GM12878 (cell line): ENCODE measurements around the gene CIRBP. TPM values are rescaled to one million over a fixed set of nuclear protein-coding genes. Genes with fewer than 3 reads are reported as not detected.

ENCODE experiments used
- CBX3 ChIP-seq: fragments of 200-600 bp; sonication (generic); IDR thresholded peaks from 2 replicates; pipeline ENCODE4 v1.6.1; 2016; ENCODE audit warnings: low read depth, borderline replicate concordance
- CHD1 ChIP-seq: IDR thresholded peaks from 2 replicates; pipeline ENCODE4 v1.6.1; 2012; ENCODE audit warnings: low read depth, low read length, improper control_type of control experiment
- DPF2 ChIP-seq: fragments of 450-650 bp; IDR thresholded peaks from 2 replicates; pipeline ENCODE4 v1.6.1; 2017; ENCODE audit warnings: mild to moderate bottlenecking
- EP300 ChIP-seq, 2 experiments: fragments of 150-350 bp in 1 of 2; IDR thresholded peaks; 2 replicates each; pipeline ENCODE4 v1.6.1; 2011 to 2012; ENCODE audit warnings: low read depth in 2 of 2, low read length in 2 of 2, borderline replicate concordance in 1 of 2, improper control_type of control experiment in 1 of 2, inconsistent platforms in 1 of 2; ENCODE audit not compliant: control insufficient read depth in 1 of 2
- FOS ChIP-seq: IDR thresholded peaks from 3 replicates; pipeline ENCODE4 v1.6.1; 2011; ENCODE audit warnings: borderline replicate concordance; ENCODE audit not compliant: insufficient read length; ENCODE audit errors: extremely low read depth
- HDGF ChIP-seq: fragments of 450-650 bp; IDR thresholded peaks from 2 replicates; pipeline ENCODE4 v1.6.1; 2016; ENCODE audit warnings: antibody characterized with exemption
- JUND ChIP-seq: IDR thresholded peaks from 2 replicates; pipeline ENCODE4 v1.6.1; 2012; ENCODE audit warnings: low read depth, mild to moderate bottlenecking, low read length, improper control_type of control experiment, moderate library complexity
- MAX ChIP-seq: IDR thresholded peaks from 2 replicates; pipeline ENCODE4 v1.6.1; 2012; ENCODE audit warnings: low read depth, low read length, improper control_type of control experiment
- MLLT1 ChIP-seq: fragments of 450-650 bp; IDR thresholded peaks from 2 replicates; pipeline ENCODE4 v1.6.1; 2016; ENCODE audit warnings: mild to moderate bottlenecking
- MTA2 ChIP-seq: fragments of 450-650 bp; IDR thresholded peaks from 2 replicates; pipeline ENCODE4 v1.6.1; 2016; ENCODE audit warnings: low read depth, mild to moderate bottlenecking, moderate library complexity
- PML ChIP-seq: IDR thresholded peaks from 2 replicates; pipeline ENCODE4 v1.6.1; 2012; ENCODE audit warnings: low read length, inconsistent platforms
- PRDM15 ChIP-seq: fragments of 450-650 bp; formaldehyde crosslinking; IDR thresholded peaks from 2 replicates; pipeline ENCODE4 v1.4.0; 2020; ENCODE audit warnings: mild to moderate bottlenecking, moderate library complexity
- SMAD1 ChIP-seq: fragments of 450-650 bp; IDR thresholded peaks from 2 replicates; pipeline ENCODE4 v1.6.1; 2018; ENCODE audit warnings: mild to moderate bottlenecking, low read depth; ENCODE audit not compliant: partially characterized antibody
- SUPT20H ChIP-seq: IDR thresholded peaks from 2 replicates; pipeline ENCODE4 v1.6.1; 2011; ENCODE audit warnings: low read depth, mild to moderate bottlenecking, low read length, moderate library complexity, borderline replicate concordance; ENCODE audit not compliant: control insufficient read depth
- SUZ12 ChIP-seq: fragments of 200-600 bp; sonication (generic); IDR thresholded peaks from one replicate; pipeline ENCODE4 v1.6.1; 2018; ENCODE audit warnings: antibody characterized with exemption, mild to moderate bottlenecking; ENCODE audit not compliant: unreplicated experiment
- TCF3 ChIP-seq: IDR thresholded peaks from 2 replicates; pipeline ENCODE4 v1.6.1; 2012; ENCODE audit warnings: low read depth, mild to moderate bottlenecking, low read length, borderline replicate concordance; ENCODE audit not compliant: insufficient read depth
- YBX1 ChIP-seq: fragments of 450-650 bp; IDR thresholded peaks from 2 replicates; pipeline ENCODE4 v1.6.1; 2016; ENCODE audit warnings: antibody characterized with exemption
- YY1 ChIP-seq: IDR thresholded peaks from 2 replicates; pipeline ENCODE4 v1.6.1; 2011; ENCODE audit warnings: low read depth, mild to moderate bottlenecking, low read length
- polyA plus RNA-seq, 11 experiments: library from polyadenylated mRNA; depleted of rRNA in 4 of 11; unstranded in 6 of 11; stranded (reverse) in 5 of 11; fragments of >200 nt; fragmentation: Nextera tagmentation in 4 of 11; fragmentation: Illumina TruSeq in 1 of 11; extraction: Ambion mirVana in 4 of 11; extraction: Trizol in 1 of 11; gene quantifications; 1 replicate in 1 of 11; 2 replicates in 10 of 11; pipeline versions ENCODE4 v1.2.1 to v1.2.3, GENCODE V29; 2011 to 2016; ENCODE audit warnings: inconsistent platforms in 2 of 11, missing spikeins in 2 of 11, low read depth in 1 of 11
- total RNA-seq, 4 experiments: library from RNA; depleted of rRNA in 3 of 4; stranded (reverse); fragments of >200 nt in 3 of 4; fragmentation: Illumina TruSeq in 1 of 4; extraction: Trizol in 1 of 4; gene quantifications; 2 replicates each; pipeline versions ENCODE4 v1.2.1 to v1.2.3, GENCODE V29; 2013 to 2021
- TF ChIP-seq, protein P1 (sequence below): IDR thresholded peaks from 2 replicates; pipeline ENCODE4 v1.6.1; 2012; ENCODE audit warnings: mild to moderate bottlenecking, low read depth, low read length
- TF ChIP-seq, protein P2 (sequence below): IDR thresholded peaks from 2 replicates; pipeline ENCODE4 v1.6.1; 2011; ENCODE audit warnings: low read depth, low read length, improper control_type of control experiment, borderline replicate concordance

Gene CIRBP
- total and polyA plus RNA-seq, 10 of the 15 experiments (the other 5 are each of a cell fraction or from before 2014, with no cell fraction given): 27.6 to 335 (median 229) TPM

DNA sequence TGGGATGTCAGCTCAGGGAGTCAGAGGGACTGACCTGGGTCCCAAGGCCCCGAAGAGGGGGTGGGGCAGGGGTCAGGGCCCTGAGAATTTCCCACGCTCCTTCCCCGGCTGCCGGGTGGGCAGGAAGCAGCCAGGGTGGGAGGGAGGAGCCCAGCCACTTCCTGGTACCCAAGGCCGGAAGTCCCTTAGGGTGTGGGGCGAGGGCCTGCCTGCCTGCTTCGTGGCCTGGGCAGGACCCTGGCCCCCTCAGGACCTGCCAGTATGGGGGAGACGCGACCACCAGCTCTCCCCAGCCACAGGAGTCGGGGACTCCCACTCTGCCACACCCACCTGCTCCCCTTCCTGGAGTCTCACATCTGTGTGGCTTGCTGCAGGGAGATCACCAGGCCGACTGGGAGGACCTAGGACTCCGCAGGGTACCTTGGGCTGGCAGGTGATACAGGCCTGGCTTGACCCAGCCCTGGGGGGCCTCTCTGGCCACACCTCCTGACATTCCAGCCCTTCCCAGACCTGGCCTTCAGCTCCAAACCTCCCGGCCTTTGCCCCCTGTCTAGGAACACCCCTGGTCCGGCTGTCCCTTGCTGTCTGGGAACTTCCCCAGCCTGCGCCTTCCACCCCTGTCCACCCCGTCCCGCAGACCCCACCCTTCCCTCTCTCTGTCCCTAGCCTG, 9.8 kb upstream of the CIRBP start (continued):
- TF ChIP-seq CBX3 (no peak), MTA2 (peak; percentile 30; the same call in 1 of the 2 replicates), JUND (no peak), SUPT20H (no peak), SUZ12 (no peak), EP300 (IDR thresholded peaks at IDR 0.05; ENCODE audit: borderline replicate concordance in 1 of 2, control insufficient read depth in 1 of 2, low read depth in 2 of 2, low read length in 2 of 2) (peak in 1 of 2 experiments; percentile 48; a peak in 2 of 4 replicates), TCF3 (peak; percentile 11; the same call in 1 of the 2 replicates), FOS (no peak), PML (no peak), HDGF (peak; percentile 97), YY1 (no peak), CHD1 (no peak), DPF2 (peak; percentile 69), MAX (peak; percentile 24; the same call in 1 of the 2 replicates), SMAD1 (peak; percentile 18), PRDM15 (CRISPR knock-in tag) (0 out of 2 replicates have a peak, but pooled peaks have one; percentile 5), YBX1 (no peak), MLLT1 (peak; percentile 75)
- TF ChIP-seq, protein P1, sequence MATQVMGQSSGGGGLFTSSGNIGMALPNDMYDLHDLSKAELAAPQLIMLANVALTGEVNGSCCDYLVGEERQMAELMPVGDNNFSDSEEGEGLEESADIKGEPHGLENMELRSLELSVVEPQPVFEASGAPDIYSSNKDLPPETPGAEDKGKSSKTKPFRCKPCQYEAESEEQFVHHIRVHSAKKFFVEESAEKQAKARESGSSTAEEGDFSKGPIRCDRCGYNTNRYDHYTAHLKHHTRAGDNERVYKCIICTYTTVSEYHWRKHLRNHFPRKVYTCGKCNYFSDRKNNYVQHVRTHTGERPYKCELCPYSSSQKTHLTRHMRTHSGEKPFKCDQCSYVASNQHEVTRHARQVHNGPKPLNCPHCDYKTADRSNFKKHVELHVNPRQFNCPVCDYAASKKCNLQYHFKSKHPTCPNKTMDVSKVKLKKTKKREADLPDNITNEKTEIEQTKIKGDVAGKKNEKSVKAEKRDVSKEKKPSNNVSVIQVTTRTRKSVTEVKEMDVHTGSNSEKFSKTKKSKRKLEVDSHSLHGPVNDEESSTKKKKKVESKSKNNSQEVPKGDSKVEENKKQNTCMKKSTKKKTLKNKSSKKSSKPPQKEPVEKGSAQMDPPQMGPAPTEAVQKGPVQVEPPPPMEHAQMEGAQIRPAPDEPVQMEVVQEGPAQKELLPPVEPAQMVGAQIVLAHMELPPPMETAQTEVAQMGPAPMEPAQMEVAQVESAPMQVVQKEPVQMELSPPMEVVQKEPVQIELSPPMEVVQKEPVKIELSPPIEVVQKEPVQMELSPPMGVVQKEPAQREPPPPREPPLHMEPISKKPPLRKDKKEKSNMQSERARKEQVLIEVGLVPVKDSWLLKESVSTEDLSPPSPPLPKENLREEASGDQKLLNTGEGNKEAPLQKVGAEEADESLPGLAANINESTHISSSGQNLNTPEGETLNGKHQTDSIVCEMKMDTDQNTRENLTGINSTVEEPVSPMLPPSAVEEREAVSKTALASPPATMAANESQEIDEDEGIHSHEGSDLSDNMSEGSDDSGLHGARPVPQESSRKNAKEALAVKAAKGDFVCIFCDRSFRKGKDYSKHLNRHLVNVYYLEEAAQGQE: no peak
- TF ChIP-seq, protein P2, sequence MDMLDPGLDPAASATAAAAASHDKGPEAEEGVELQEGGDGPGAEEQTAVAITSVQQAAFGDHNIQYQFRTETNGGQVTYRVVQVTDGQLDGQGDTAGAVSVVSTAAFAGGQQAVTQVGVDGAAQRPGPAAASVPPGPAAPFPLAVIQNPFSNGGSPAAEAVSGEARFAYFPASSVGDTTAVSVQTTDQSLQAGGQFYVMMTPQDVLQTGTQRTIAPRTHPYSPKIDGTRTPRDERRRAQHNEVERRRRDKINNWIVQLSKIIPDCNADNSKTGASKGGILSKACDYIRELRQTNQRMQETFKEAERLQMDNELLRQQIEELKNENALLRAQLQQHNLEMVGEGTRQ: no peak
